Mucosa of descending colon (tissue), 3 donors: ENCODE data around the gene SUSD3. TPM values are rescaled to one million over a fixed set of nuclear protein-coding genes. Genes with fewer than 3 reads are reported as not detected.

Experiments used
- ATAC-seq: fragments of 200-7000 bp; cut with Tn5 transposase; one replicate; pipeline ENCODE4 v1.9.1; 2020; ENCODE audit warnings: mild to moderate bottlenecking, moderate library complexity
- DNase-seq, 3 donors: peaks; one replicate each; pipeline ENCODE4 v3.0.0-alpha.2; 2020
- H3K36me3 ChIP-seq: fragments of 200-600 bp; one replicate; pipeline ENCODE4 v1.8.0; 2021; ENCODE audit warnings: low read depth, mild to moderate bottlenecking
- H3K4me1 ChIP-seq: fragments of 200-600 bp; one replicate; pipeline ENCODE4 v1.8.0; 2021; ENCODE audit warnings: low read depth, mild to moderate bottlenecking
- H3K4me3 ChIP-seq: fragments of 200-600 bp; one replicate; pipeline ENCODE4 v1.8.0; 2021; ENCODE audit warnings: mild to moderate bottlenecking
- H3K9me3 ChIP-seq: fragments of 200-600 bp; one replicate; pipeline ENCODE4 v1.8.0; 2021; ENCODE audit warnings: mild to moderate bottlenecking
- intact Hi-C, 2 donors: fragments of 100-400 bp; cut with DNase I in 1 of 2; cut with micrococcal nuclease in 1 of 2; formaldehyde crosslinking; loops; one replicate each; pipeline versions ENCODE4 v1.11.0 to v1.11.1; 2022; cut with DNase I, micrococcal nuclease
- total RNA-seq, 3 donors: library from RNA; stranded (reverse); fragmentation: NEBNext Ultra II Directional in 2 of 3; extraction: Animal tissue kit (Norgen Biotek cat#: 25700) in 2 of 3; gene quantifications; one replicate each; pipeline versions ENCODE4 v1.2.1 to v1.2.4, GENCODE V29; 2021 to 2023
- TF ChIP-seq, protein P1 (sequence below): fragments of 200-600 bp; IDR thresholded peaks from one replicate; pipeline ENCODE4 v1.8.0; 2022; ENCODE audit warnings: antibody characterized with exemption, mild to moderate bottlenecking
- donor health status: DM: no; HTN: no; CAD: no; lungs with moderate emphysema.
- donor health status: DM: no; HTN: no; CAD: no.
- donor health status: DM: no; HTN: yes; CAD: no.

Gene SUSD3
- total RNA-seq, 3 donors from 2014 or later: 1.2 to 2.5 (median 1.8) TPM

DNA sequence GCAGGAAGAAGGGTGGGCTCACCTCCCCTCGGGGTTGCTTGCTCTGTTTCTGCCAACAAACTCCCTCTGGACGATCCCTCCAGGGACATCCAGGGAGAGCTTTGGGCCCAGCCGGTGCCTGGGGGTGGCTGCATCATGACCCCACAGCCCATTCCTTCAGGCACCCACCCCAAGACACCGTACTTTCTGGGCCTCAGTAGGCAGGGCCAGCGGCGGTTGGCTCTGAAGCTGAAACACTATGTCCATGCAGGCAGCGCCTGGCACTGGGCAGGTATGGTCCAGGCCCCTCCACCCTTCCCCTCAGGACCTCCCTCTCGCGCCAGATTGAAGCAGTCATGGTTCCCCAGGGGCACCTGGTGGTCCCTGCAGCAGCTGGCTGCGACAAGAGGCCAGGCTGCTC lies 18.5 kb upstream of the SUSD3 start:
- no peak overlapping the region for H3K4me3 ChIP-seq
- ATAC-seq: no peak
- H3K36me3 ChIP-seq: no peaks in the 10 kb centered on the region
- H3K9me3 ChIP-seq: no peaks in the 10 kb centered on the region
- intact Hi-C loops: no loop called here
- H3K4me1 ChIP-seq: no peaks in the 10 kb centered on the region
- DNase-seq: no peak
- TF ChIP-seq, protein P1, sequence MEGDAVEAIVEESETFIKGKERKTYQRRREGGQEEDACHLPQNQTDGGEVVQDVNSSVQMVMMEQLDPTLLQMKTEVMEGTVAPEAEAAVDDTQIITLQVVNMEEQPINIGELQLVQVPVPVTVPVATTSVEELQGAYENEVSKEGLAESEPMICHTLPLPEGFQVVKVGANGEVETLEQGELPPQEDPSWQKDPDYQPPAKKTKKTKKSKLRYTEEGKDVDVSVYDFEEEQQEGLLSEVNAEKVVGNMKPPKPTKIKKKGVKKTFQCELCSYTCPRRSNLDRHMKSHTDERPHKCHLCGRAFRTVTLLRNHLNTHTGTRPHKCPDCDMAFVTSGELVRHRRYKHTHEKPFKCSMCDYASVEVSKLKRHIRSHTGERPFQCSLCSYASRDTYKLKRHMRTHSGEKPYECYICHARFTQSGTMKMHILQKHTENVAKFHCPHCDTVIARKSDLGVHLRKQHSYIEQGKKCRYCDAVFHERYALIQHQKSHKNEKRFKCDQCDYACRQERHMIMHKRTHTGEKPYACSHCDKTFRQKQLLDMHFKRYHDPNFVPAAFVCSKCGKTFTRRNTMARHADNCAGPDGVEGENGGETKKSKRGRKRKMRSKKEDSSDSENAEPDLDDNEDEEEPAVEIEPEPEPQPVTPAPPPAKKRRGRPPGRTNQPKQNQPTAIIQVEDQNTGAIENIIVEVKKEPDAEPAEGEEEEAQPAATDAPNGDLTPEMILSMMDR: no peak

DNA sequence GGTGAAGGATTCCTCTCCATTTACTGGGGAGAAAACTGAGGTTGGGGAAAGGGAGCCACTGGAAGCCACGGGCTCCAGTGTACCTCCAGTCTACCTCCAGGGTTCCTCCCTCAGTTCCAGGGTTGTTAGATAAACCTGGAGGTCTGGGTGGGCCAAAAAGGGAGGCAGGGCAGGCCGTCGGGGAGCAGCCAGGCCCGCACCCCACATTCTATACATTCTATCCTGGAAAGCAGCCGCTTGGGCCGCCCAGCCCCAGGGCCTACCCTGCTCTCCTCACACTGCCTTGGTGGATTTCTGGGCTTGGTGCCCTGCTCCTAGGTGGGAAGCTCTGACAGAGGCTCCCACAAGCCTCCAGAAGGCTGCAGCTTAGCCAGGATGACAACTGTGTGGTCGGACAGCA lies 18.1 kb upstream of the SUSD3 start:
- DNase-seq: no peak
- Histone ChIP-seq H3K36me3 (no peaks in the 10 kb centered on the region), H3K9me3 (no peaks in the 10 kb centered on the region), H3K4me3 (no peak overlapping the region), H3K4me1 (no peaks in the 10 kb centered on the region)
- TF ChIP-seq, protein P1: no peak
- ATAC-seq: no peak
- intact Hi-C loops: no loop called here

DNA sequence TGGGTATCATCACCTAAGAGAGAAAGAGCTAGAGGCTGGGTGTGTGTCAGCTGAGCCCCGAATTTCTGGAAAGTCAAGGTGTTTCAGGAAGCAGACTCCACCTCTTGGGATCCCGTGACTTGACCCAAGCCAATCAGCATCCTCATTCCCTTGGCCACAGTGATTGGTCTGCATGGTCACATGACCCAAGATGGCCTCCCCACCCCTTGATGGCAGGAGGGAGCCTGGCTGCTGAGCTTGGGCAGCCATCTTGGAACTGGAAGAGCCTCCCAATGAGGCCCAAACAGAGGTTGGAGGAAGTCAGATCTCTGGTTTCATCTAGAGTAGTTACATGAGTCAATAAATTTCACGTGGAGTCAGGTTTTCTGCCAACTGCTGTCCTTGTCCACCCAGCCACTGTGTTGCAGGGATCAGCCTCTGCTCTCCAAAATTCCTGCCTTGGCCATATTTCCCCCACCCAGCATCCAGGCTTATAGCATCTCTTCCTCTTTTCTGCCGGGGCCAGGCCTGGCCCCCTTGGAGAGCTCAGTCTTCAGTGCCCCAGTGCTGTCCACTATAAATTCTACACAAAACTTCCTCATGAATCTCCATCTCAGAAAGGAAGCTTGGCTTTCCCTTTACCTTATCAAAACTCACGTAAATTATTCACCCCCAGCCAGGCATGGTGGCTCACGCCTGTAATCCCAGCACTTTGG lies 17.2 kb upstream of the SUSD3 start:
- ATAC-seq (no peak), DNase-seq (no peak)
- TF ChIP-seq, protein P1: no peak
- no peak overlapping the region for H3K4me3 ChIP-seq
- H3K9me3 ChIP-seq: no peaks in the 10 kb centered on the region
- H3K36me3 ChIP-seq: no peaks in the 10 kb centered on the region
- no peaks in the 10 kb centered on the region for H3K4me1 ChIP-seq
- intact Hi-C loops: no loop called here

DNA sequence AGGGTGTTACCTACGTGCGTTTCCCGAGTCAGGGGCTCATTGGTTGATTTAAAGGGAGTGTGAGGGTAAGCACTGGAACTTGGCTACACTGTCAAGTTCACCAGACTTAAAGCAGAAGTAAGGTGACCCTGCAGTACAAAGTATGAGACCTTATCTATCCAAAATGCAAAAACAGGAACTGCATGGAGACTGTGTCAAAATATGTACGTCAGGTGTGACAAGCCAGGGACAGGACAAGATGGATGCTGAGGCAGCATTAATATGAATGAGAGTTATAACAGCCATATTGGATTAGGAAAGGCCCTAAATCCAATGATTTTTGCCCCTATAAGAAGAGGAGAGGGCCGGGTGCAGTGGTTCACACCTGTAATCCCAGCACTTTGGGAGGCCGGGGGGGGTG lies 15.4 kb upstream of the SUSD3 start:
- ATAC-seq (peak; percentile 26), DNase-seq (no peak)
- Histone ChIP-seq H3K4me1 (no peaks in the 10 kb centered on the region), H3K36me3 (no peaks in the 10 kb centered on the region), H3K4me3 (no peak overlapping the region), H3K9me3 (no peaks in the 10 kb centered on the region)
- TF ChIP-seq, protein P1: no peak
- intact Hi-C loops: no loop called here

DNA sequence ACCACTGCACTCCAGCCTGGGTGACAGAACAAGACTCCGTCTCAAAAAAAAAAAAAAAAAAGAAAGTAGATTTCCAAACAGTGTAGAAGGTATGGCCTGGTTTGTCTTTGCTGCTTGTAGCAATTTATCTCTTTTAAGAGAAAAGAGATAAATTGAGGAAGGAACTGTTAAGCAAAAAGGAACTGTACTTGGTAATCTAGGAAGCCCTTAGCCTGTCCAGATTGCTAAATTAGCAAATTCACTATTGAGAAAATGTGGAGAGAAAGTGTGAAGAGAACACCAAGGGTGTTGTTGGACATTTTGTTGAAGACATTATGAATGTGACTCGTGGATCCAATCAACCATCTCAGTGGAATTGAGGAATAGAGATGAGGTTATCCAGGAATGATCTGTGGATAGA lies 13.0 kb upstream of the SUSD3 start:
- intact Hi-C loops: no loop called here
- DNase-seq: no peak
- Histone ChIP-seq H3K4me3 (no peak overlapping the region), H3K36me3 (no peaks in the 10 kb centered on the region), H3K9me3 (no peaks in the 10 kb centered on the region), H3K4me1 (no peaks in the 10 kb centered on the region)
- no peak for ATAC-seq
- TF ChIP-seq, protein P1: no peak
